HG02623 (cell line): ENCODE data around the gene GPR45.

Source experiments
- ATAC-seq: cut with Tn5 transposase; IDR thresholded peaks from one replicate; pipeline ENCODE4 v1.9.1; 2021; ENCODE audit warnings: moderate library complexity; ENCODE audit not compliant: unreplicated experiment

GPR45 gene

DNA sequence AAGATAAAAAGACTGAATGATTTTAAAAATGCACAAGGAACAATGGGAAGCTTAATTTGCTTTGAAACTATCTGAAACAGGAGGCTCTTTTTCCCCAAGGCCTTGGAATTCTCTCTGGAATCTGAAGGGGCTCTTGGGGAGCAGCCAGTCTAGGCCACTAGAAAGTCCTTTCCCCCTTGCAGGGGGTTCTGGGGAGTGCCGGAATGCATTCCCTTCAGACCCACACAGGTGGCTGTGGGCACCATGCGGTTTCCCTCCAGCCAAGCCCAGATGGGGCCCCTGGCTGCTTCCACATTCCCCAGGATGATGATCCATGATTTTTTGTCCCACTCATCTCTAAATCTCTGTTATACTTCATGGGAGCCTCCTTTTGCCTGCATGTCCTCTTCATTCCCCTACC lies 10.7 kb downstream of the GPR45 start:
- ATAC-seq = no peak

DNA sequence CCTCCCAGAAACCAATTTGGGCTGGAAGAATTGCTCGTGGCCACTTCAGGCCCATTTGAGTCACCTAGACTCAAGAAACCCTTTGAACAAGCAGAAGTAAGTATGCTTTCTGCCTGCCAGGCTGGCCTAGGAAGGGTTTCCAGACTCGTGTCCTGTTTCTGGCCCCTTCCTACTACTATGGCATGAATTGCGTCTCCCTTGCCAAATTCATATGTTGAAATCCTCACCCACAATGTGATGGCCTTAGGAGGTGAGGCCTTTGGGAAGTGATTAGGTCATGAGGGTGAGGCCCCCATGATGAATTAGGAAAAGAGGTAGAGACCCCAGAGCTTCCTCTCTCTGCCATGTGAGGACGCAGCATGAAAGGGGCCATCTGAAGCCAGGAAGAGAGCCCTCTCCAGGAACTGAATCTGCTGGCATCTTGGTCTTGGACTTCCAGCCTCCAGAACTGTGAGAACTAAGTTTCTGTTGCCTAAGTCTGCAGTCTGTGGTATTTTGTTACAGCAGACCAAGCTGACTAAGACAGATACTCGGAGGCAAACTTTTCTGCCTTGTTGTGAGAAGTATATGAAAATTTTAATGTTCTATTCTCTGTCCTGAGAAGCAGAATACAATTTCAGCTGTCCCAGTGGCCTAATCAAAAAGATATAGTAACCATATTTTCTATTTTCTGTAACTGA lies 13.1 kb downstream of the GPR45 start:
- no peak for ATAC-seq

DNA sequence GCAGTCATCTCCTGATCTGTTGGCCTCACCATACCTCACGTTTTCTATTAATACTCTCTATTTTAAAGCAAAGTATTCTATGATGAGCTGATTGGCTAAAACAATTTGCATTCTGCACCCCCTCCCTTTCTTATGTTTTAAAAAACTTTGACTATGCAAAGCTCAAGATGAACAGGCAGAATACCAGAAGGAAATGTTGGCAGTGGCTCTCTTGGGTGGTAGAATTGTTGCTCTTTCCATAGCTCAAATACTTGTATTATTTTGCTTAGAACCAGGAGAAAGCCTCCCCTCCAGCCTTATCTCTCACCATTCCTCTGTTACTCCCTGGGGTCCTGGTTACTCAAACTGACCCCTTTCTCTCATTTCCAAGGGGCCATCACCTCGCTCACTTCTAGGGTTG lies 14.4 kb downstream of the GPR45 start:
- ATAC-seq = no peak

DNA sequence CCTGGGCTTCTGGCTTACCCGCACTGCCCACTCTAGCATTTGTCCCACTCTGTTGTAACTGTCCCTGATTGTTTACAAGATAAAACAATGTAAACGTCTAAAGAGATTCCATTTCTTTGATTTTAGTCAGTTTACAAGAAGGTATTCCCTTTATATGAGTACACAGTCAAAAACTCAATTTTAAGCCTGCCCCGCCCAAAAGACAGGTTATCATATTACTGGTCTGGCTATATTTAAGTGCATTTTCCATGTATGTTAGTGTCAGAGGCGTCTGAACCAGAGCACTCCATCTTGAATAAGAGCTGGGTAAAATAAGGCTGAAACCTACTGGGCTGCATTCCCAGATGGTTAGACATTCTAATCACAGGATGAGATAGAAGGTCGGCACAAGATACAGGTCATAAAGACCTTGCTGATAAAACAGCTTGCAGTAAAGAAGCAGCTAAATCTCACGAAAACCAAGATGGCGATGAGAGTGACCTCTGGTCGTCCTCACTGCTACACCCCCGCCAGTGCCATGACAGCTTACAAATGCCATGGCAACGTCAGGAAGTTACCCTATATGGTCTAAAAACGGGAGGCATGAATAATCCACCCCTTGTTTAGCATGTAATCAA lies 15.0 kb downstream of the GPR45 start:
- ATAC-seq = no peak

DNA sequence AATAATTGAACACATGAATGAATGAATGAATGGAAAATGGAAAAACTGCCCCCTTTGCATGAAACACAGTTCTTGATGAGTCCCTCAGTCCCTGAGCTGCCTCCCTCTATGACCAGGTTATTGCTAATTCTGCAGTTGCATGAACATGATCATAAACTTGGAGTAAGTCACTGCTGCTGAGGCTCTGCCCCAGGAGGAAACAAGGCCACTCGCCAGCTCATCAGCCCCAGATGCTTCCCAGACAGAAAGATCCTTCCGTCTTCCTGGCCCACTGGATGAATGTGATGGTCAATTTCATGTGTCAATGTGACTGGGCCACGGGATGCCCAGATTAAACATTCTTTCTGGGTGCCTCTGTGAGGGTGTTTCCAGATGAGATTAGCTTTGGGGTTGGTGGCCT lies 16.4 kb downstream of the GPR45 start:
- ATAC-seq = no peak

DNA sequence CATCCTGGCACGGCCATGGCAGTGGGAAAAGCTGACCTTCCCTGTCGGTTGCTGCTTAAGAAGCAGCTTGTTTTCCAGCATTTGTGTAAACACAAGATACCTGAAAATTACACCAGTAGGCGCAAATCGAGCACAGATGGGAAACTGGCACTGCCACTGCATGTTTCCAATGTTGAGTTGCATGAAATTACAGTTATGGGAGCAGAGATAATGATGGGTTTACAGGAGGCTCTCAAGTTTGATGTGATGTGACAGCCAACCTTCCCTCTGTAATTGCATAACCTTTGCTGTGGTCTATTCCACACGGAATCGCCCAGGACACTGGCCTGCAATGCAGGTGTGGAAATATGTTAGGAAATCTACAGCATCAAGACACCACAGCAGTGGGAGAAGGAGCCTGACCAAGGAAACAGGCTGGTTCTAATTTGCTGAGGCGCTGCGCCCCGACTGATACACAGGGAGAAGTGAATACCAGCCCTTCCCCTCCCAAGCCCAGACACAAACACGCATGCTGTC lies 17.4 kb downstream of the GPR45 start:
- ATAC-seq = no peak

DNA sequence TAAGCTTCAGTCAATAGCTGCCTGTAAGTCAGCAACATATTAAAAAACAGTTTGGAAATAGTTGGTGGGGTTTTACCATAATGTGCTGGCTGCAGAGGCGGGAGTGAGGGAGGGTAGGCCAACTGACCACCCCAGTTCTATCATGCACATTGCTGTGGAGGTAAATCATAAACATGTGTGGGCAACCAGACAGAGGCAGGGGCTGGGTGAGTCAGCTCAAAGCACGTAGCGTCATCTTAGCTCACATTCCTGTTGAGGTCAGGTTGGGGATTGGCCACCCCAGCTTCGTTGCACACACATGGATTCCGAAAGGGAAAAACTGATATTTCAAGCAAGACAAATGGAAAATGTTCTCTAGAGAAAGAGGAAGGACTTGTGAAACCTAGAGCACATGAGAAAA lies 19.5 kb downstream of the GPR45 start:
- no peak for ATAC-seq

DNA sequence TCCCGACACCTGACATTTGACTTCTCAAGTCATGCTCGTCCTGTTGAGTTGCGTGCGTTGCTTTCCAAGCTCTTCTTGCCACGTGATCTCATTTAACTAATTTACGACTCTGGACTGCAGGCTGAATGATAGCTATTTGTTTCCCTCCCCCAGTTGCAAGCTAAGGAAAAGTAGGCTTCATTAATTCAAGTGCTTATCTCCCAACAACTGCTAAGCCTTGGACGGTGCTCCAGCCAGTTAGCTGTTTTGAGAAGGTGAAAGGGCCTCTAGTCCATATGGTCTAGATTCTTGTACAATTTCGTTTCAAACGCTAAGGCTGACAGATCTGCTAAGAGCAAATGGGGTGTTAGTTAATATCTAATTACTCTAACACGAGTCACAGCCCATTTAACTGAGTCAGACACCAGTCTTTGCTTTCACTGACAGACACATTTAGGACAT lies 21.1 kb downstream of the GPR45 start:
- ATAC-seq = no peak

DNA sequence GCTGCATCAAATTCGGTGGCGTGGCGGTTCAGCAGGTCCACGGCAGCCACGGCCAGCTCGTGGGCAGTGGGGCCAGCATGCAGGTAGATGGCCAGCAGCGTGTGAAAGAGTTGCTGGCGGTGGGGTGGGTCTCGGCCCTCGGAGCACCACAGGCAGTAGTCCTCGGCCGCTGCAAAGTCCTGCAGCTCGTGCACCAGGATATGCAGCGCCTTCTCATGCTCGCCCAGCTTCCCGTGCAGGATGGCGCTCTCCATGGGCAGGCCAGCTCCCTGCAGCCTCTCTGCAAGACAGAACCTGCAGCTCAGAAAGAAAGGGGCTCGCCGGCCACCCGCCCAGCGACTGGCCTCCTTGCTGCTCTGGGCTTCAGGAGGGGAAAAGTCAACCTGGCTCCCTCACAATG lies 27.9 kb downstream of the GPR45 start:
- ATAC-seq = no peak

DNA sequence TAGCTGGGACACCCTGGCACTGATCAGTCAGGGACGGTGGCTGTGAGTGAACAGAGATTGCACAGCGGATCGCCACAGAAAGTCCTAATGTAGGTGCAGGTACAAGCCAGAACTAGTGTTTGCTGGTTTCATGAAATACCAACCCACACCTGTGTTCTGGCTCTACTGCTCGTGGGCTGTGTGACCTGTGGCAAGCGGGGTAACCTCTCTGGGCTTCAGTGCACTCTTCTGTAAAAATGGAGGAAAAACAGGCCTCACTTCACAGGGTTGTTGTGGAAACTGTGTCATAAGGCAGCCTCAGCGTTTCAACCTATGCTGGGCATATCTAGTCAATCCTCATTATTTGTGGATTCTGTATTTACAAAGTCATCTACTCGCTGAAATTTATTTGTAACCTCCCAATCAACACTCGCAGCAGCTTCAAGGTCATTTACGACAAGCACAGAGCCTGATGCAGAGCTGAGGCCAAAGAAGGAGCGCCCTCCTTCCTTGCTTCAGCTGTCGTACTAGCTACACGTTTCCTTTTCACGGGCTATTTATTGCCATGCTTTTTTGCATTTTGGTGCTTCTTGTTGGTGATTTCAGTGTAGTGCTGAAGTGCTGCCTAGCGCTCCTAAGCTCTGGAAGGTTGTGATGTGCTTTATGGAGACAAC lies 30.0 kb downstream of the GPR45 start:
- ATAC-seq = no peak

DNA sequence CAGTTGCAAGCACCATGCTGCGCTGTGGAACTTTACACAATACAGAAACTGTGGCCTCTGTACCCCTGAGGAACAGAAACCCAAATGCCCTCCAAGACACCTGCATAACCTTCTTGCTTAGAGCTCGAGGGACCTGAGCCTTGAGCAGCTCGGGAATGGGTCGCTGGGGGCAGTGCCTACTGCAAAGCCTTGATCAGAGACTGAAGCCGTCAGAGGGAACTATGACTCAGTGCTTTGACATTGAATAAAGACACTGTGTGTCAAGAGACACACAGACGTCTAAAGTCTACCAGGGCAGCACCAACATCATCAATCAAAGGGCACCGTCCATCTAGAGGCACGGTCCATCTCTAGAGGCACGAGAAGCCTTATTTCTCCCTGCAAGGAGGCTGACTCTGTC lies 30.6 kb downstream of the GPR45 start:
- no peak for ATAC-seq

DNA sequence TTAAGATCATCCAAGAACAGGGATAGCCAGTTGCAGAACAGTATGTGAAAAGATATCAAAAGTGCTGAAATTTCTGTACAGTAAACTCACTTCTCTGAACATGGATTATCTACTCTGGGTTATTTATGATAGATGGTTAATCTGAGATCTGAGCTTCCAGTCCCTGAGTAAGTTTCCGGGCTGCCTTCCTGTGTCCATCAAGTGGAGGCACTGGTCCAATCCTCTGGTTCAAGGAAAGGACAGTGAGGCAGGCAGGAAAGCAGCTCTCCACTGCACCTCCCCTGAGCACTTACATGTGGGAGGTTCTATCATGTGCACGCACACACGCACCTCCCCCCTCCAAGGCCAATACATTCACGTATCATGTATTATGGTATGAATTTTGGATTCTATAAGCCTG lies 32.5 kb downstream of the GPR45 start:
- no peak for ATAC-seq

DNA sequence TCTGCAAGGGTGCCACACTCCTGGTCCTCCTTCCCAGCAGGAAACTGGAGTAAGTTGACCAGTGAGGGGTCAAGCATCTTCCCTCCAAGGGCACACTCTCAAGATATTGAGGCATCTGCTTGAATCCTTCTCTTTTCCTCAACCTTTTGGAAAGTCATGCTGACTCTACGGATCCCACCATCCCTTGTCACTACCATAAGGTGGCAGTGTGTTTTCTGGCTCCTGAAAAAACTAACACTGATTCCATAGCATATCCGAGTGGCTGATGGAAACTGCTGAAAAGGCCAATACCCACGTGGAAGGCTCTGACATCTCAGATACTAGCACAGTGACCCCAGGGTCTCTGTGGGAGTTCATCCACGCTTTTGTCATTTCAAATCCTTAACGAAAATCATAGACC lies 37.1 kb downstream of the GPR45 start:
- no peak for ATAC-seq

DNA sequence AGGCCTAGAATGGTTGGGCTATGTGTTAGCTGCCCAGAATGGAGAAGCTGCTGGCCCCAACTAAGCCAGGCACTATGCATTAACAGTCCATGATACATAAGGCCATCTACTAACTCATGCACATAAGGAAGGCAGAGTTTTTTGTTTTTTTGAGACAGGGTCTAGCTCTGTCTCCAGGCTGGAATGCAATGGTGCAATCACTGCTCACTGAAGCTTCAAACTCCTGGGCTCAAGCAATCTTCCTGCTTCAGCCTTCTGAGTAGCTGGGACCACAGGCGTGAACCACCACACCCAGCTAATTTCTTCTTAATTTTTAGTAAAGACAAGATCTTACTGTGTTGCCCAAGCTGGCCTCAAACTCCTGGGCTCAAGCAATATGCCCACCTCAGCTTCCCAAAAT lies 37.6 kb downstream of the GPR45 start:
- ATAC-seq = no peak

DNA sequence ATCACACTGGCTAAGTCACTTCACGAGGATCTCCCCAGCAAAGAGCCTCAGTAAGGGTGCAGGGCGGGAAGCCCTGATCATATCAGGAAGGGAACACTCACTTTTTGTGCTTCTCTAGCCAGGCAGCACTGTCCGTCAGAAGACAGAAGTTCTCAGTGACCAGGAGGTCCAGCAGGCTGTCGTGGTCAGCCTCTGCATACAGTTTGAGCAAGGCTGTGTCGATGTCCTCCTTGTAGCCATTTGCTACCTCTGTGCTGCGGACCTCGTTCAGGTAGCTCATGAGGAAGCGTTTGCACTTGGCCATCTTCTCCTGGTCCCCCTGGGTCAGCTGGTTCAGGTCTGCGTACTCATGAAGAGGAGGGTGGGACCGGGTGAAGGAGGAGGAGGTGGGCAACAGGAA lies 38.7 kb downstream of the GPR45 start:
- ATAC-seq = no peak

DNA sequence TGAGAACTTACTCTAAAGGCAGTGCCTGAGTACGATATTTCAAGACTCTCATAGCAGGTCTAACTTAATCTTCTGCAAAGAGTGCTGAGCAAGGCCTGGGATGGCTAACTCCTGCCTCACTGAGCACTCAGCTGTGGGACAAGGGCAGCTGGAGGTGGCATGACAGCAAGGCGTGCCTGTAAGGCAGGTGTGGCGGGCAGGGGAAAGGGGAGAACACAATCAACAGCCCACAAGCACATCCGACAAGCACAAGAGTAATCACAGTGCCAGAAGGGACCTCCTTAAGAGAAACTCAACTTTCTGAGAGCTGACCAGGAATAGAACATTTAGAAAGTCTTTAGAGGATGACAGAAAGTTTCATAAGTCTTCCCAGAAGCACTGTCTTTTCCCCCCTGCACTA lies 42.0 kb downstream of the GPR45 start:
- no peak for ATAC-seq

DNA sequence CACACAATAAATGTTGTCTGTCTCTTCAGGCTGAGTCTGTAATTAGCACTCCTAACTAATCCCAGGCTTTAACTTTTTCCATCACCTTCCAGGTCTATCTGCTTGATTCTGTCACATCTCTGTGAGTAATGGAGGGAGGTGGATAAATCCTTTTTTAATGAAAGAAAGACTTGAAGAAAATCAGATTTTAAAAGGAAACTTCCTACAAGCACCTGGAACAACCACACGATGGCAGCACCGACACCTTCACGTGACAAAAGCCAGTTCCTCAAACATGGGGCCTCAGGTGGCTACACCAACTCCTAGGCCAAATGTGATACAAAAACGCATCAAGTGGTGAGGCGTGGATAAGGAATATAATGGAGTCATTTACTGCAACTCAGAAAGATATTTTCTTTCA lies 46.1 kb downstream of the GPR45 start:
- ATAC-seq = no peak

DNA sequence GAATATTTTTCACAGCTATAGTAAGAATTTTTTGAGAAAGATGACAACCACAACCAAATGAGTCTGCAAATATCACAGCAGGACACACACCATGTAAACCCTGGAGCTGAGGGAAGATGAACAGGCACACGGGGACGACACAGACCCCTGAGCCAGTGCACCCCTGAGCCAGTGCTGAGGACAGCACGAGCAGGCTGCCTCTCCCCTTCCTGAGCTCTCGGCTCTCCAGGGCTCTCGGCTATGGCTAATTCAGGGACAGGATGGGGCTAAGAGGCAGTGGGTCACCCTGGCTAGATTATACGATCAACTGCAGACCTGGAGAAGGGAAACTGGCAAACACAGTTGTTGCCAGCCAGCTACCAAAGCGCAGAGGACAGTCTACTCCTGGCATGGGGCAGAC lies 46.6 kb downstream of the GPR45 start:
- no peak for ATAC-seq

DNA sequence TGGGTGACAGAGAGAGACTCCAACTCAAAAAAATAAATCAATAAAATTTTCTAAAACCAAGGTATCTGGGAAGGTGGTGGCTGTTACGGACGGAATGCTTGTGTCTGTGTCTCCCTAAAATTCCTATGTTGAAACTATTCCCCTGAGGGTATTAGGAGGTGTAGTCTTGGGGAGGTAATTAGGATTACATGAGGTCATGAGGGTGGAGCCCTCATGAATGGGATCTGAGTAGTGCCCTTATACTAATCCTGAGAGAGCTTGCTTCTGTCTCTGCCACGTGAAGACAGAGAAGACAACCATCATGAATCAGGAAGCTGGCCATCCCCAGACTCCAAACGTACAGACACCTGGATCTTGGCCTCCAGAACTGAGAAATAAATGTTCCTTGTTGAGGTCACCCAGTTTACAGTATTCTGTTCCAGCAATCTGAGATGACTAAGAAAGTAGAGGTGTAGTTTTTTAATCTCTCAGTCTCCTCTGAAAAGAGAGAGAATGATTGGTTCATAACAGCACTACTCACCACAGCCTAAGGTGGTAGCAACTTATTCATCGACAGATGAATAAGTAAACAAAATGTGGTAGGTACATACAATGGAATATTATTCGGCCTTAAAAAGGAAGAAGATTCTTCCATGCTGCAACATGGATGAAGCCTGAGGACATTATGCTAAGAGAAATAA lies 49.6 kb downstream of the GPR45 start:
- no peak for ATAC-seq

DNA sequence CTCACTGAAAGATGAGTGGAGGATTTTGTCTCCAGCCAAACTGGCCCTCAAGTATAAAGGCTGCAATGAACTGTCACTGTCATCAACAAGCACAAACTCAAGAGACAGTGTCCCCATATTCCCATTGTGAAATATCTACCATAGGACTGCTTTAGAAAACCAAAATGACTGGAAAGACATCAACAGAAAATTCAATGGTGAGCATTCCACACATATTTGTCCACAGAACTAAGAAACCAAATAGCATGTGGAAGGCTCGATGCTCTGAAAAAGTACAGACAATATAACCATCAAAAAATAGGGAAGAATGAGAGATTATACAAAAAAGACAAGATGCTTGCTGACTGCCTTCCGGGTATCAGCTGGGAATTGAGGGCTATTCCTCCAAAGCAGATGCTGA lies 50.4 kb downstream of the GPR45 start:
- ATAC-seq = no peak
